Esophagus muscularis mucosa (tissue), 4 donors: ENCODE measurements around the gene ATP7B.

Experiments
- EP300 ChIP-seq: sonication (generic); formaldehyde crosslinking; IDR thresholded peaks from one replicate; pipeline ENCODE4 v1.6.1; 2017; ENCODE audit warnings: antibody characterized with exemption
- POLR2A ChIP-seq: fragments of 450-650 bp; IDR thresholded peaks from one replicate; pipeline ENCODE4 v1.6.1; 2017; ENCODE audit warnings: antibody characterized with exemption, moderate library complexity, mild to moderate bottlenecking, low read depth
- POLR2AphosphoS5 ChIP-seq, 2 donors: sonication (generic); formaldehyde crosslinking; IDR thresholded peaks; one replicate each; pipeline ENCODE4 v1.6.1; 2017; ENCODE audit warnings: antibody characterized with exemption in 2 of 2
- TF ChIP-seq, protein P1 (sequence below), 3 experiments: fragments of 200-600 bp in 2 of 3; fragments of 450-650 bp in 1 of 3; sonication (generic) in 2 of 3; IDR thresholded peaks; one replicate each; pipeline ENCODE4 v1.5.1; 2017 to 2019; ENCODE audit warnings: antibody characterized with exemption in 3 of 3, mild to moderate bottlenecking in 2 of 3, moderate library complexity in 1 of 3

DNA sequence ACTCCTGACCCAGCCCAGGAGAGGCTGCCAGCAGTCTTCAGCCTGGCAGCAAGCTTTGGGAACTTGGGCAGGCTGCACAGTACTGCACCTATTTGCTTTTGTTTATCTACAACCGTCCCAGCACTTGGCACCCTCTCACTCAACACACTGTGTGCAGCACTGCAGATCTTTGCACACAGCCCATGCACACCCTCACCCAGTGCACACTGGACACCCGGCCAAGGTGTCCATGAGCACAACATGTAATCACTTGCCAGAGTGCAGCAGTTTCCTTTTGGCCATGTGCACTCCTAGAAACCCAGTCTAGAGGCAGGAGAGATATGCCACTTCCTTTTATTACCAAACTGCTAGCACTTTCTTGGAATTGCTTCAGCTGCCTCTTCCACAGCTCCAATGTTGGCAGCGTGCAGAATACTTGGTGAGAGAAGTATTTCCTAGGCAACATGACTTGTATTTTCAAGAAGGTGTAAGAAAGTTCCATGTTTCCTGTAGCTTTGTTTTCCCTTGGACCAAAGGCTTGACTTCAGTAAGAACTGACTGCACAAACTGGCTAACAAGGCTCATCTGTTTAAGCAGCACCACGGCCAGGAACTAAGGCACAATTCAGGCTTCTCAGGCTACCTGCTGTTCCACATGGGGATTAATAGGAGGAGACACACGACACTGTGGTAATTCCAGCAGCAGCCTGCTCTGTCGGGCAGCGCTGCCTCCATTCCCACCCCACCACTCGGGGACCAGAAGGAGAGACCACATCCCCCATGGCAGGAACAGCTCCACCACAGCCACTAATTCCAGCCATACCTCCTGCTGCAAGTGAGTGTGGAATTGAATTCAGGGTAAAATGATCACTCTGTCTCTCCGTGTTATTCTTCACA is 15.3 kb downstream of the ATP7B start:
- TF ChIP-seq, protein P1, sequence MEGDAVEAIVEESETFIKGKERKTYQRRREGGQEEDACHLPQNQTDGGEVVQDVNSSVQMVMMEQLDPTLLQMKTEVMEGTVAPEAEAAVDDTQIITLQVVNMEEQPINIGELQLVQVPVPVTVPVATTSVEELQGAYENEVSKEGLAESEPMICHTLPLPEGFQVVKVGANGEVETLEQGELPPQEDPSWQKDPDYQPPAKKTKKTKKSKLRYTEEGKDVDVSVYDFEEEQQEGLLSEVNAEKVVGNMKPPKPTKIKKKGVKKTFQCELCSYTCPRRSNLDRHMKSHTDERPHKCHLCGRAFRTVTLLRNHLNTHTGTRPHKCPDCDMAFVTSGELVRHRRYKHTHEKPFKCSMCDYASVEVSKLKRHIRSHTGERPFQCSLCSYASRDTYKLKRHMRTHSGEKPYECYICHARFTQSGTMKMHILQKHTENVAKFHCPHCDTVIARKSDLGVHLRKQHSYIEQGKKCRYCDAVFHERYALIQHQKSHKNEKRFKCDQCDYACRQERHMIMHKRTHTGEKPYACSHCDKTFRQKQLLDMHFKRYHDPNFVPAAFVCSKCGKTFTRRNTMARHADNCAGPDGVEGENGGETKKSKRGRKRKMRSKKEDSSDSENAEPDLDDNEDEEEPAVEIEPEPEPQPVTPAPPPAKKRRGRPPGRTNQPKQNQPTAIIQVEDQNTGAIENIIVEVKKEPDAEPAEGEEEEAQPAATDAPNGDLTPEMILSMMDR (IDR thresholded peaks at IDR 0.05), result no peak
- no peak for TF ChIP-seq POLR2A
- no peak for TF ChIP-seq EP300
- TF ChIP-seq POLR2AphosphoS5 (IDR thresholded peaks at IDR 0.05), result no peak
